ENCODE measurements around the gene STAG2. TPM values are rescaled to one million over a fixed set of nuclear protein-coding genes. Genes with fewer than 3 reads are reported as not detected.

Gene STAG2
- total RNA-seq, 1 donor from 2014 or later = 117 TPM

Other genes starting within 250 kb of the STAG2 start
- gene THOC2, start 228.7 kb upstream of the STAG2 start, total RNA-seq = 87.6 and 91.2 TPM in 2 replicates
- gene XIAP, start 101.7 kb upstream of the STAG2 start, total RNA-seq = 35.0 and 39.1 TPM in 2 replicates